ENCODE results near the gene UBE4A.

DNA sequence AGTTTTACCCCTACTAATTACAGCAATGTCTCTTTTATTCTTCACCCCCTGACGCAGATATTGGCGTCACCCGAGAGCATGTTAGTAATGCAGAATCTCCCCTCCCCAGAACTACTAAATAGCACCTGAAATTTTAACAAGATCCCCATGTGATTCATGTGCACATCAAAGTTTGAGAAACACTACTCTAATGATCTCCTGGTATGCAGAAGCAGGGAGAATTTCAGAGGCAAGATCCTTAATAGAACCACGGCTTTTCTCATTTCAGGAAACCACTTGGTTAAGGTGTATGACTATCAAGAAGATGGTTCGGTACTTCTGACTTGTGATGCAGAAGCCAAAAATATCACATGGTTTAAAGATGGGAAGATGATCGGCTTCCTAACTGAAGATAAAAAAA is 9.9 kb upstream of the UBE4A start:
- TF ChIP-seq POLR2AphosphoS5 (IDR thresholded peaks at IDR 0.05; ENCODE audit: low read depth, low read length) (no peak), POLR2A (IDR thresholded peaks at IDR 0.05; ENCODE audit: low read depth, low read length) (no peak), TAF1 (IDR thresholded peaks at IDR 0.05; ENCODE audit: borderline replicate concordance, low read depth, low read length) (no peak)
